HepG2 (cell line): ENCODE data around the gene G0S2.

ENCODE experiments used
- CHD4 ChIP-seq: fragments of 200-600 bp; sonication (generic); IDR thresholded peaks from 2 replicates; pipeline ENCODE4 v1.7.0; 2017; ENCODE audit warnings: mild to moderate bottlenecking, low read length, borderline replicate concordance
- CREB1 ChIP-seq, 2 experiments: fragments of 450-650 bp in 1 of 2; IDR thresholded peaks; 2 replicates each; pipeline ENCODE4 v1.6.1; 2016 to 2017; ENCODE audit warnings: control low read depth in 1 of 2, mild to moderate bottlenecking in 1 of 2, missing compliant biosample characterization in 1 of 2, missing genetic modification characterization in 1 of 2
- CREM ChIP-seq, 2 experiments: sonication (generic) in 1 of 2; formaldehyde crosslinking in 1 of 2; IDR thresholded peaks; 2 replicates each; pipeline versions ENCODE4 v1.4.0 to v1.6.1; 2016 to 2020; ENCODE audit warnings: antibody characterized with exemption in 1 of 2, mild to moderate bottlenecking in 1 of 2, missing genetic modification reagents in 1 of 2
- FOXM1 ChIP-seq: sonication (generic); formaldehyde crosslinking; IDR thresholded peaks from 2 replicates; pipeline ENCODE4 v1.5.0; 2020; ENCODE audit warnings: missing genetic modification reagents
- FOXO1 ChIP-seq: sonication (generic); formaldehyde crosslinking; IDR thresholded peaks from 2 replicates; pipeline ENCODE4 v1.4.0; 2020; ENCODE audit warnings: missing genetic modification reagents
- HOXA7 ChIP-seq: sonication (generic); formaldehyde crosslinking; IDR thresholded peaks from 2 replicates; pipeline ENCODE4 v1.8.1; 2022; ENCODE audit warnings: mild to moderate bottlenecking, missing genetic modification reagents, moderate library complexity
- ONECUT2 ChIP-seq: sonication (generic); formaldehyde crosslinking; IDR thresholded peaks from 2 replicates; pipeline ENCODE4 v1.4.0; 2020; ENCODE audit warnings: missing genetic modification reagents
- POLR2AphosphoS5 ChIP-seq: IDR thresholded peaks from 2 replicates; pipeline ENCODE4 v1.6.1; 2012; ENCODE audit warnings: low read depth, low read length
- REST ChIP-seq, 2 experiments: IDR thresholded peaks; 2 replicates each; pipeline ENCODE4 v1.6.1; 2011 to 2012; ENCODE audit warnings: low read length in 2 of 2, borderline replicate concordance in 1 of 2, low read depth in 1 of 2, mild to moderate bottlenecking in 1 of 2, moderate library complexity in 1 of 2
- ZSCAN21 ChIP-seq: sonication (generic); formaldehyde crosslinking; IDR thresholded peaks from 2 replicates; pipeline ENCODE4 v1.8.0; 2022; ENCODE audit warnings: mild to moderate bottlenecking, missing genetic modification reagents, moderate library complexity, borderline replicate concordance

GRCh38 chr1:209720826-209721225 is 45.6 kb downstream of the G0S2 start:
- TF ChIP-seq FOXO1 (CRISPR knock-in tag) (no peak), REST (IDR thresholded peaks at IDR 0.05; ENCODE audit: borderline replicate concordance in 1 of 2, low read depth in 1 of 2, low read length in 2 of 2) (no peak), FOXM1 (CRISPR knock-in tag) (no peak), CHD4 (no peak), HOXA7 (CRISPR knock-in tag) (no peak), POLR2AphosphoS5 (no peak), ONECUT2 (CRISPR knock-in tag) (no peak), CREB1 (IDR thresholded peaks at IDR 0.05) (no peak), CREB1 (CRISPR knock-in tag; IDR thresholded peaks at IDR 0.05) (no peak), CREM (IDR thresholded peaks at IDR 0.05) (no peak), CREM (CRISPR knock-in tag; IDR thresholded peaks at IDR 0.05) (no peak), ZSCAN21 (CRISPR knock-in tag) (no peak)
